HG03457 (cell line): ENCODE measurements around the gene TMEM9.

ENCODE experiments used
- ATAC-seq: cut with Tn5 transposase; IDR thresholded peaks from one replicate; pipeline ENCODE4 v1.9.1; 2021; ENCODE audit warnings: moderate number of reproducible peaks; ENCODE audit not compliant: unreplicated experiment

Gene TMEM9

DNA sequence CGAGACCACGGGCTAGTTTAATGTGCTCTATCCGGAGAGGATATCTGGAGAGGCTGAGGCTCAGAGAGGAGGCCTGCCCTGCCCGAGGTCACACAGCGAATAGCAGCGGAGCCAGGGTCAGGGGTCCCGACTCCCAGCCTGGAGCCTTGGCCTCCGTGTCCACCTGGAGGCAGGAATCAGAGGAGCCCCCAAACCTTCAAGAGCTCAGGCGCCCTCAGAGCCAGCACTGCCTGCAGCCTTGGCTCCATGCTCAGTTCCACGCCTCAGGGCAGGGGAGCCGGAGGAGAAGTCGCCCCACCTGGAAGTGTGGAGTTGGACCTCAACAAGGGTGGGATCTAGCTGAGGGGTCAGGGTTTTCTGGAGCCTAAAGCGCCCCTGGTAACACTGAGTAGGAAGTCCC is 25.3 kb downstream of the TMEM9 start:
- no peak for ATAC-seq

- ATAC-seq, result no peak
Observed at GRCh38 chr1:201128476-201128875, 25.8 kb downstream of the TMEM9 start.

DNA sequence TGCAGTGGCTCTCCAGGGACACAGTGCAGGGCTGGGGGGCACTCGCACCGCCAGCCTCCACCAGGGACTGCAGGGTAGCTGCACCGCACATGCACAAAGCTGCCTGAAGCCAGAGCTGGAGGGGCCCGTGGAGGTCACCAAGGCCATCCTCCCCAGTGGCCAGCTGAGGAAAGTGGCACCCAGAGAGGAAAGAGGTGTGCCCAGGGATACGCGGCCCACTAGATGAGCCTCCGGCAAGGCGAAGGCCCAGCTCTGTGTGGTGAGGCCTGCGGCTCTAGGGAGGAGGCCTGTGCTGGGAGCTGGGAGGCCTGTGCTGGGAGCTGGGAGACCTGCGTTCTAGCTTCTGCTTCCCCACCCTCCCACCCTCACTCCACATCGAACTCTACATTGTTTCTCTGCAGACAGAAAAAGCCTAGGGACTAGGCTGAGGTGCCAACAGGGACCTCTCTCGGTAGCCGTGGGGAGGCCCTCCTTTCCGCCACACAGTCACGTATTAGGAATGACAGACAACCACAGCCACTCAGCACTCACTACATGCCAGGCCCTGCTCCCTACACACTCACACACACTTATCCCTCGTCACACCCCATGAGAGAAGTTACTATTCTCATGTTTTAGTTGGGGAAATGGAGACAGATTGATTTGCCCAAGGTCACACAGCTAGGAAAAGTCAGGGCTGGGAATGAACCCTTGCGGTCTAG is 26.4 kb downstream of the TMEM9 start:
- no peak for ATAC-seq

- no peak for ATAC-seq
Observed at GRCh38 chr1:201126832-201127754, 27.2 kb downstream of the TMEM9 start, which contains the start of gene ASCL5. ASCL5 (minus strand) TSS chr1:201127184; CDS start chr1:201115372, 11,812 bp downstream.

DNA sequence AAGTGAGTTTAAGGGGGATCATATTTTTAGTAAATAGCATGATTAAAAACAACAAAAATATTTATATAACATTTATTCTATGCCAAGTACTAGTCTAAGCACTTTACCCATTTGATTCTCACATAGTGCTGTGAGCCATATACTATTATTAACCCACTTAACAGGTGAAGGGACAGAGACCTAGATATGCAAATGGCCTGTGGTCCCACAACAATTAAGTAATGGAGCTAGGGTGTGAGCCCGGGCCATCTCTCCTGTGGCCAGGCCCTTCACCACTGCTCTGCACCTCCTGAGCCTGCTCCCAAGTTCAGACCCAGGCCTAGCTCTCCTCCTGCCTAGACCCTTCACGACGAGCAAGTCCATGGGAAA is 27.8 kb downstream of the TMEM9 start:
- ATAC-seq, result no peak

DNA sequence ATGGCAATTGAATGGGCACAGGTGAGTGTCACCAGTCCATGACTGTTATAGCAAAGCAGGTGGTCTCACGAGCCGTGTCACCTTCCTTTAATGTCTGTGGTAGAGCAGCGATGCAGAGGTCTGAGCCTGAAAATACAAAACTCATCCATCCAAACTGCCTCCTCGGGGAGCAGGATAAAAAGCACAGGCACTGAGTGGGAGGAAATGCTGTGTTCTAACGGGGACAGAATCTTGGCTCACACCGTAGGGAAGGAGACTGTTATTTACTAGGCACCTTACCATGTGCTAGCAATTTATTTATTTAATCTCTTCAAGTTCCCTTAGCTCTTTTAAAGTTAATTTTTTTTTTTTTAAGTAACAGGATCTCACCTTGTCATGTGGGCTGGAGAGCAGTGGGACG is 28.5 kb downstream of the TMEM9 start:
- ATAC-seq, result no peak

DNA sequence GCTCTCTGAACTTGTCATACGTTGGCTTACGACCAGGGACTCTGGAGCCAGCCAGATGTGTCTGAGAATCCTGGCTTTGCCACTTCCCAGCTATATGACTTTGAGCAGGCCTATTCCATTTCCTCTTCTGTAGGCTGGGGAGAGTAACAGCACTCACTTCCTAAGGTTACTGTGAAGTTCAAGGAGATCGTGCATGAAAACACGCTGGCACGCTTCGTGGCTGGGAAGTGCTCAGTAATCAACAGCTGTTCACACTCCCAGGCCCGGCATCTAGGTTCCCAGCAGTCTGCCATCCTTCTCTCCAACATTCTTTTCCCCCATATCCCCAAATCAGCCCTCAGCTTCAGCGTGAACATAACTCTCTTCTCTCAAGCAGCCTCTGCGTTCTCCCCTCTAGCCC is 29.3 kb downstream of the TMEM9 start:
- ATAC-seq, result no peak

DNA sequence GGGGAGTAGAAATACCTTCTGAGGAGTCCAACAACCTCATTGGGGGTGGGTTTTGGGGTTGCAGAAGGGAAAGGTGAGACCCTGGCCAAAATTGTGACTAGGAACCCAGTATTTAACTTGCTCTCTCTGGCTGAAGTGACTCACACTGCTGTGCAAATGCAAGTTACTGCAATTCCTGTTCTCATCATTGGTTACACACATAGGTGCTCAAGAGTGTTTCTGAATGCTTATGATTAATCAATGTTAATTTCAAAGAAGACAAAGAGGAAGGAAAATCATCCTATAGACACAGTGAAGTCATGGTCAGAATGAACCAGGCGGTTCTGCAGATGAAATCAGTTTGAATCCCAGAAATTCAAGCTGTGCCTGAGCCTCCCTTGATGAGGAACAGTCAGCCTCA is 30.4 kb downstream of the TMEM9 start:
- no peak for ATAC-seq

GRCh38 chr1:201122321-201122957 is 31.8 kb downstream of the TMEM9 start:
- ATAC-seq, result no peak

DNA sequence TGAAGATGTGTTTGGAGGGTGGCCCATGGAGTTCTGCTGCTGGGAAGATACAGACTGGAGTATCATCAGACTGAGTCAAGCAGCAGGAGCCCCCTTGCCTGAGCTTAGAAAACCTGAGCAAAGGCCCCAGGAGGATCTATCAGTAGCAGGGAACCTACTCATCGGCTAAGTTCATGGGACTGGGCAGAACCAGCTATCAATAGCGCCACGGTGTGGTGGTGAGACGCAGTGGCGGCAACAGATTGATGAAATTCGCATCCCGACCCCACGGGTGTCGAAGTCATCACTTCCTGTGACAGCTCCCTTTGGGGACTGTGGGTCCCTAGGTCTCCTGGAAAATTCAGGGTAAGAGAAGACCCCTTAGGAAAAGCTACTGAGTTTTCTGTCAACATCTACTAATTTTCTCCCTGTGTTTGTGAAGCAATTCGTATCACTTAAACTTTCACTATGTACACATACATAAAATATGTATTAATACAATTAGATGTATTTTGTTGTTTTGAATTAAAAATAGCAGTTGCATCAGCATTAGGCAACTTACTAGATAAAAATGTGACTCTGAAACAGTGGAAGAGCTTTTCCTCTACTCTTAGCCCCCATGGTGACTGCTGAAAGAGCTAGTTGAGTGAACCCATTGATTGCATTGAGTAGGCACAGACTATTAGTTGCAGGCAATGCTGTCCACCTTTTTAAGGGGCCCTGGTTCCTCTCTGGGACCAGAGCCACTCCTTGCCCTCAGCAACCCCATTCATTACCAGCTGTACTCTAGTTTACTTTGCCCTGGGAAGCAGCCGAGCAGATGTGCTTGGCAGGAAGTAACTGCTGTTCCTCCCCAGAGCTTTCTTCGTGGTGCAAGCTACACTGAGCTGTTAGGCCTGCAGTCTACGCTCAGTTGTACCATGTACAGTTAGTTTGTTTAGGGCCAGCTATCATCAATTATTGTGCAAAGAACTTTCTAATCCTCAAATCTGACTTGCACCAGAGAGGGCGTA is 34.8 kb downstream of the TMEM9 start:
- ATAC-seq, result no peak

DNA sequence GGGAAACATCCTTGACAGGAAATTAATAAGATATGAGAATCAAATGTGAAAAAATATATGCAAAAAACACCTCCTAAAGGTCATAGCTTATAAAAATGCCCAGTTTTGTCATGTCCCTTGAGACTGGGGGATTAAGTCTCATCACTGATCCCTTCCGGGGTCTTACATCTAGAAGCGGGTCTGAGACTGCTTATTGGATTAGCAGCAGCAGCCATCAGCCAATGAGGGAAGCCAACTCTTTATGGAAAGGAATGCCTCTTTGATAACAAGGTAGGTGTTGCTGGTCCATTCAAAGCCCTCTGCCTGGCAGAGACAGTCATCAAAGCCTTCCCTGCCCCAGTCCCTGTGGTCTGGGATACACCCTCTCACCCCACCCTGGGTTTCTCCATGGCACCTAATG is 38.2 kb downstream of the TMEM9 start:
- ATAC-seq, result no peak

DNA sequence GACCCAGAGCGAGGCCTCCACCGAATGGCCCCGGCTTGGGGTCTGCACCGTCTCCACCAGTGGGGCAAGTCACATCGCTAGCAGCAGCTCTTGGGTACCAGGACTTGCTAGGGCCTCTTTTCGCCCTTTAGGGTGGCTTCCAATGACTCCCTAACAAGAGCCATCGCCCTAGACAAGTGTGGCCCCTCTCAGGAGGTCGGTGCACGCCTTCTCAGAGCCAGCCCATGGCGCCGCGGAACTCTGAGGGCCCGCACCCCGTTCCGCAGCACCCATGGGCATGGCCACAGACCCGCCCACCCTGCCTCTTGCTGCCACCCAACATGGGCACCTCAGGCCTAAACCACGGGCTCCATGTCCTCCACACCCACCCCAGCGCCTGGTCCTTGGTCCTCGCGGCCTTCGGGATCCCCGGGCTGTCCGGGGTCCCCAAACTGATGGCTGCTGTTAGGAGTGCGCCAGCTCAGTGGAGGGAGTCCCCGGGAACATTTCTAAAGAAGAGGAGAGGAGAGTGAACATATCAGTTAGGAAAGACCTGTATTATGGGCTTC is 38.8 kb downstream of the TMEM9 start:
- ATAC-seq, result no peak

DNA sequence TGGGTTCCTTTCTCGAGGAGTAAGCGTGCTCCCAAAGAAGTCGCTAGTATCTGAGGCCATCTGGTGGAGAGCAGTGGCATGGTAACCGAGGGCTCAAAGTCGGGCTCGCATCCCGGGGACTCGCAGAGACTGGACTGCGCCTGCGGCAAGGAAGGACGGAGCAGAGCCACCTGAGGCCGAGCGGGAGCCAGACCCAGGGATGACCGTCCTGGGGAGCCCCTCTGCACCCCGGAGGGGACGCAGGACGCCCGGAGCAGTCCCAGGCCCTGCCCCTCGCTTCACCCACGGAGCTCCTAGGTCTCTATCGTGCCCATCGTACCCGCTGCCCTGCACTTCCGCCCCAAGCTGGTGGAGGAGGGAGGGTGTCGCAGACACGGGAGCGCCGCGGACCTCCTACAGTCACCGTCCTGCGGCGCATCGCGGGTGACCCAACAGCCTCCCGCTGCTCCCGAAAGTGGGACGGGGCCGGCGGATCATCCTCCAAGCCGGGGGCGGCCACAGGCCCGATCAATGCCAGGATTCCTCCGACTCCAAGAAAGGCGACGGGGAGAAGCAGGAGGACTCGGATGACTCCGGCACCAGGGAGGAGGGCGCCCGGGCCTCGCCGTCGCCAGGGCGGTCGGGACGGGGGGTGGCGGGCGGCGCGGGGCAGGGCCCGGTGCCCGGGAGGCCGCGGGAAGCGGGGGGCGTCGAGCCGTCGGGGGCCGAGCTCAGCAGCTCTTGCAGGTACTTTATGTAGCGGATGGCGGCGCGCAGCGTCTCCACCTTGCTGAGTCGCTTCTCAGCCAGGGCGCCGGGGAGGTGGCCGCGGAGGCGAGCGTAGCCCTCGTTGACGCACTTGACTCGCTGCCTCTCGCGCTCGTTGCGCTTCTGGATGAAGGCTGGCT is 39.8 kb downstream of the TMEM9 start:
- no peak for ATAC-seq

DNA sequence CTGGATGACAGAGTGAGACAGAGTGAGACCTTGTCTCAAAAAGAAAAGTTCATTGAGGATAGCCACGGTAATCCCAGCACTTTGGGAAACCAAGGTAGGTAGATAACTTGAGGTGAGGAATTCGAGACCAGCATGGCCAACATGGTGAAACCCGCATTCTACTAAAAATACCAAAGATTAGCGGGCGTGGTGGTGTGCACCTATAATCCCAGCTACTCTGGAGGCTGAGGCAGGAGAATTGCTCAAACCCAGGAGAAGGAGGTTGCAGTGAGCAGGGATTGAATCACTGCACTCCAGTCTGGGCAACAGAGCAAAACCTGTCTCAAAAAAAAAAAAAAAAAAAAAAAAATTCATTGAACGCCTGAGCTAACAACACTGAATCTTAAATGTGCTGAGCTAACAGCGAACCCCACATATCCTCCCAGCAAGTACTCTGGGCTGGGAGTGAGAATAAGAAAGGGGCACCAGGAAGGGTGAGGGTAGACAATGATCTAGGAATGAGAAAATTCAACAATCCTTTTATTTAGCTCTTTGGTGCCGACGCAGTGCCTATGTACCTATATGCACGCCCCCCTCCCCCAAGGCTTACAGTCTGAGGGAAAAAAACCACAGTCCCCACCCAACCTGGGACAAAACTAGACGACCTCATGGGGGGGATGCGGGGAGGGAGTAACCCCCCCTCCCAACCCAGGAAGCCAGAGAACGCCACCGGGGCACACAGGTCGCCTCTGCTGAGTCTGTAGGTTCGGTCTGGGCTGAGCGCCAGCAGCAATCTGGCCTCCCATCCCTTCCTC is 40.6 kb downstream of the TMEM9 start:
- ATAC-seq, result no peak

GRCh38 chr1:201112926-201113325 is 41.3 kb downstream of the TMEM9 start:
- no peak for ATAC-seq

DNA sequence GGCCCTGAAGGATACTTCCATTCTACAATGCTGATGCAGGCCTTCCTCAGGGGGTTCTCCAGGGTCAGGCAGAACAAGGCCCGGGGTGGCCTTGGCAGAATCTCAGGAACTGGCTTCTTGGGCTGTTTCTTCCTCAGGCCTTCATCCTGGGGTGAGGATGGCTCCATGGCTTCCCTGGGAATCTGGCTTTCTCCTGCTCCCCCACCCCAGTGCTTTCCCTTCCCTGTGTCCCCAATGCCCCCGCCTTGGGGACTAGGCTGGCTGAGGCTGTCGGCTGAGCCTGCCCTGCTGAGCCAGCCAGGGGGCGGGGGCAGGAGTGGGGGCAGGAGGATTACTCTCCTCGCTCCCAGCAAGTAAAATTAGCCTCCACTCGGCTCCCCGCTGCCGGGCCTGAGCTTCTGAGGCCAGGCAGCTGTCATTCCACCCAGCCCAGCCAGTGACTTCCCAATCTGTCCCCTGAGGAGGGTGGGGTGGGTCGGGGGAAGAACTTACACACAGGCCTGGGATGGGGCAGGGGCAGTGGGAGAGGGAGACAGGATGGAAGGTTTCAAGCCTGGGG is 42.0 kb downstream of the TMEM9 start, which contains the start of gene CACNA1S:
Gene CACNA1S (minus strand): TSS at position 254 of the 559 bp plus-strand sequence. CDS start 87 bp downstream, at position 167.
- ATAC-seq, result no peak

DNA sequence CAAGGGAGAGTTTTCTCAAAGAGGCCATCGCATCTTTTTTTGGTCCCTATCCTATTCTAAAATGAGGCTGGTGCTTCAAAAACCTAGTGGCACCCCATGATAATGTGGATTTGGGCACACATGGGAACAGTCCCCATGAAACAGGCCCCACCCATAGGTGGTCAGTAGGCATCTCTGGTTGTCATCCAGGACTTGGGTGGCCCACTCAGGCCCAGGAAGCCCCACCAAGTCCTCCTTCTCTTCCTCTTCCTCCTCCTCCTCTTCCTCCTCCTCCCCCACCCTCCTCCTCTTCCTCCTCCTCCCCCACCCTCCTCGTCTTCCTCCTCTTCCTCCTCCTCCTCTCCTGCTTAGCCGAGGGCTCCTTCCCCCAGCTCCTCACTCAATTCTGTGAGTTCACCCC is 42.6 kb downstream of the TMEM9 start:
- ATAC-seq, result no peak

GRCh38 chr1:201111156-201111555 is 43.1 kb downstream of the TMEM9 start:
- ATAC-seq, result no peak
